ENCODE data around the gene FCRL2. TPM values are rescaled to one million over a fixed set of nuclear protein-coding genes. Genes with fewer than 3 reads are reported as not detected.

Gene FCRL2
- total and polyA plus RNA-seq, 2 experiments from 2014 or later: not detected

GRCh38 chr1:157711802-157712201 lies 65.1 kb downstream of the FCRL2 start (continued):
- TF ChIP-seq CREB1 (CRISPR knock-in tag; IDR thresholded peaks at IDR 0.05; ENCODE audit: low read depth) (no peak), STAT1 (IDR thresholded peaks at IDR 0.05; ENCODE audit: unreplicated experiment) (no peak), NANOG (IDR thresholded peaks at IDR 0.05; ENCODE audit: borderline replicate concordance) (no peak), EZH2 (IDR thresholded peaks at IDR 0.05; ENCODE audit: low read depth, unreplicated experiment) (no peak)
- TF ChIP-seq, protein P1, sequence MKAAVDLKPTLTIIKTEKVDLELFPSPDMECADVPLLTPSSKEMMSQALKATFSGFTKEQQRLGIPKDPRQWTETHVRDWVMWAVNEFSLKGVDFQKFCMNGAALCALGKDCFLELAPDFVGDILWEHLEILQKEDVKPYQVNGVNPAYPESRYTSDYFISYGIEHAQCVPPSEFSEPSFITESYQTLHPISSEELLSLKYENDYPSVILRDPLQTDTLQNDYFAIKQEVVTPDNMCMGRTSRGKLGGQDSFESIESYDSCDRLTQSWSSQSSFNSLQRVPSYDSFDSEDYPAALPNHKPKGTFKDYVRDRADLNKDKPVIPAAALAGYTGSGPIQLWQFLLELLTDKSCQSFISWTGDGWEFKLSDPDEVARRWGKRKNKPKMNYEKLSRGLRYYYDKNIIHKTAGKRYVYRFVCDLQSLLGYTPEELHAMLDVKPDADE (IDR thresholded peaks at IDR 0.05): no peak
- TF ChIP-seq, protein P2, sequence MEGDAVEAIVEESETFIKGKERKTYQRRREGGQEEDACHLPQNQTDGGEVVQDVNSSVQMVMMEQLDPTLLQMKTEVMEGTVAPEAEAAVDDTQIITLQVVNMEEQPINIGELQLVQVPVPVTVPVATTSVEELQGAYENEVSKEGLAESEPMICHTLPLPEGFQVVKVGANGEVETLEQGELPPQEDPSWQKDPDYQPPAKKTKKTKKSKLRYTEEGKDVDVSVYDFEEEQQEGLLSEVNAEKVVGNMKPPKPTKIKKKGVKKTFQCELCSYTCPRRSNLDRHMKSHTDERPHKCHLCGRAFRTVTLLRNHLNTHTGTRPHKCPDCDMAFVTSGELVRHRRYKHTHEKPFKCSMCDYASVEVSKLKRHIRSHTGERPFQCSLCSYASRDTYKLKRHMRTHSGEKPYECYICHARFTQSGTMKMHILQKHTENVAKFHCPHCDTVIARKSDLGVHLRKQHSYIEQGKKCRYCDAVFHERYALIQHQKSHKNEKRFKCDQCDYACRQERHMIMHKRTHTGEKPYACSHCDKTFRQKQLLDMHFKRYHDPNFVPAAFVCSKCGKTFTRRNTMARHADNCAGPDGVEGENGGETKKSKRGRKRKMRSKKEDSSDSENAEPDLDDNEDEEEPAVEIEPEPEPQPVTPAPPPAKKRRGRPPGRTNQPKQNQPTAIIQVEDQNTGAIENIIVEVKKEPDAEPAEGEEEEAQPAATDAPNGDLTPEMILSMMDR (conservative IDR thresholded peaks at IDR 0.05; ENCODE audit: low read depth in 2 of 2): no peak

DNA sequence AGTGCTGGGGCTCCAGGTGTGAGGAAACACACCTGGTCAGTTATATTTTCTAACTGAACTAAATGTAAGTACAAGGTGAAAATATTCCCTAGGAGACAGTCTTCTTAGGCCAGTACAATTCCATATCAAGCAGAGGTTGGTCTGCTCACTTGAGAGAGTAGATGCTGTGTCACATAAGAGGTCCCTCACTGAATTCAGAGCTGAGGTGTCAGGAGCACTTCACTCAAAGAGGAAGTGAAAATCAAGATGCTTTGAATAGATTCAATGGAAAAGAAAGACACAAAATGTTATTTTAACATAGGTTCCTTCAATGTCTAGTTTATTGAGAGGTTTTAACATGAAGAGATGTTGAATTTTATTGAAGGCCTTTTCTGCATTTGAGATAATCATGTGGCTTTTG lies 72.1 kb downstream of the FCRL2 start:
- Histone ChIP-seq H3K4me2 (no peak overlapping the region), H3K4me1 (ENCODE audit: insufficient read depth) (no peaks in the 10 kb centered on the region), H3K27ac (ENCODE audit: low read depth) (no peak overlapping the region), H3F3A (replicated peaks; ENCODE audit: low read depth) (no peaks in the 10 kb centered on the region), H3K79me2 (replicated peaks; ENCODE audit: insufficient read depth) (no peaks in the 10 kb centered on the region), H3K27me3 (ENCODE audit: insufficient read depth) (no peaks in the 10 kb centered on the region), H3K9me2 (ENCODE audit: insufficient read depth) (no peaks in the 10 kb centered on the region), H4K20me1 (replicated peaks; ENCODE audit: insufficient read depth) (no peaks in the 10 kb centered on the region), H3K36me3 (ENCODE audit: insufficient read depth) (no peaks in the 10 kb centered on the region), H3K4me3 (no peak overlapping the region), H2AFZ (no peak overlapping the region)
- no peak for DNase-seq (ENCODE audit: low spot score)
- Mint-ChIP-seq H3K4me3 (no peak overlapping the region), H3K4me1 (no peaks in the 10 kb centered on the region), H3K36me3 (ENCODE audit: low read depth) (no peaks in the 10 kb centered on the region), H3K9me3 (no peaks in the 10 kb centered on the region), H3K27ac (no peak overlapping the region), H3K27me3 (ENCODE audit: insufficient read depth, low read depth, poor library complexity) (no peaks in the 10 kb centered on the region)
- TF ChIP-seq, protein P2 (conservative IDR thresholded peaks at IDR 0.05; ENCODE audit: low read depth in 2 of 2): no peak
- TF ChIP-seq JUNB (IDR thresholded peaks at IDR 0.05; ENCODE audit: unreplicated experiment) (no peak), ZNF114 (CRISPR knock-in tag; IDR thresholded peaks at IDR 0.05) (no peak), ZNF462 (CRISPR knock-in tag; IDR thresholded peaks at IDR 0.05) (no peak), REST (IDR thresholded peaks at IDR 0.05; ENCODE audit: unreplicated experiment) (no peak), EZH2 (IDR thresholded peaks at IDR 0.05; ENCODE audit: low read depth, unreplicated experiment) (no peak), POLR2AphosphoS5 (IDR thresholded peaks at IDR 0.05; ENCODE audit: low read depth) (no peak)
- ATAC-seq: no peak

Measured in GM23338 (cell line).